Smooth muscle cell (in vitro differentiated cells): ENCODE data around the gene DIAPH2. TPM values are rescaled to one million over a fixed set of nuclear protein-coding genes. Genes with fewer than 3 reads are reported as not detected.
"Not testable (repeated sequence)": the region's sequence is repeated elsewhere in the genome, so short reads cannot be mapped to it uniquely, and the experiment has no call there.

Source experiments
- DNase-seq: peaks from one replicate; lab custom pipeline; 2025; ENCODE audit not compliant: unreplicated experiment; lab: John Stamatoyannopoulos, UW
- H2AFZ ChIP-seq: fragments of 200-600 bp; sonication (generic); 2 replicates; pipeline ENCODE4 v1.6.0; 2016; ENCODE audit warnings: antibody characterized with exemption, low read depth, mild to moderate bottlenecking
- H3F3A ChIP-seq: fragments of 200-600 bp; sonication (generic); 2 replicates; pipeline ENCODE4 v1.6.0; 2017; ENCODE audit warnings: antibody characterized with exemption, low read depth
- H3K27ac ChIP-seq: fragments of 200-600 bp; sonication (generic); 2 replicates; pipeline ENCODE4 v1.5.1; 2016; ENCODE audit warnings: low read depth, mild to moderate bottlenecking
- H3K27me3 ChIP-seq: fragments of 200-600 bp; sonication (generic); 2 replicates; pipeline ENCODE4 v1.6.1; 2016; ENCODE audit warnings: low read depth, mild to moderate bottlenecking
- H3K36me3 ChIP-seq: fragments of 200-600 bp; sonication (generic); 2 replicates; pipeline ENCODE4 v1.5.1; 2016; ENCODE audit warnings: low read depth
- H3K4me1 ChIP-seq: fragments of 200-600 bp; sonication (generic); 2 replicates; pipeline ENCODE4 v1.5.1; 2016; ENCODE audit warnings: low read depth
- H3K4me2 ChIP-seq: fragments of 200-600 bp; sonication (generic); 2 replicates; pipeline ENCODE4 v1.6.0; 2016; ENCODE audit warnings: mild to moderate bottlenecking
- H3K4me3 ChIP-seq: fragments of 200-600 bp; sonication (generic); 2 replicates; pipeline ENCODE4 v1.5.1; 2016; ENCODE audit warnings: mild to moderate bottlenecking
- H3K79me2 ChIP-seq: fragments of 200-600 bp; sonication (generic); 2 replicates; pipeline ENCODE4 v1.6.0; 2016; ENCODE audit warnings: low read depth, mild to moderate bottlenecking
- H3K9ac ChIP-seq: fragments of 200-600 bp; sonication (generic); 2 replicates; pipeline ENCODE4 v1.6.0; 2016; ENCODE audit warnings: low read depth
- H3K9me3 ChIP-seq: fragments of 200-600 bp; sonication (generic); replicated peaks from 2 replicates; pipeline ENCODE4 v1.5.1; 2016; ENCODE audit warnings: low read depth
- H4K20me1 ChIP-seq: fragments of 200-600 bp; sonication (generic); 2 replicates; pipeline ENCODE4 v1.6.0; 2016; ENCODE audit warnings: low read depth
- CTCF ChIP-seq: fragments of 200-600 bp; sonication (generic); IDR thresholded peaks from 2 replicates; pipeline ENCODE4 v1.5.1; 2017; ENCODE audit warnings: borderline replicate concordance, mild to moderate bottlenecking, antibody characterized with exemption; ENCODE audit not compliant: insufficient read depth, poor library complexity, severe bottlenecking
- WGBS: methylation state at CpG from one replicate; pipeline ENCODE4 v1.1.7; 2016; ENCODE audit warnings: low lambda C conversion rate; 5-methylcytosine and 5-hydroxymethylcytosine counted together
- polyA plus RNA-seq: library from polyadenylated mRNA; unstranded; fragments of >200 nt; fragmentation: Nextera tagmentation; extraction: Ambion mirVana; gene quantifications from 2 replicates; pipeline ENCODE4 v1.2.1, GENCODE V29; 2016
- total RNA-seq: library from RNA; depleted of rRNA; stranded (reverse); fragments of >200 nt; gene quantifications from 2 replicates; pipeline ENCODE4 v1.2.3, GENCODE V29; 2014

The DIAPH2 gene
- total and polyA plus RNA-seq, 2 experiments from 2014 or later, result 12.8 to 19.9 TPM

GRCh38 chrX:96846841-96847240 is 162.2 kb downstream of the DIAPH2 start:
- no peak for TF ChIP-seq CTCF
- no peak overlapping the region for H2AFZ ChIP-seq

GRCh38 chrX:96859422-96859821 is 174.8 kb downstream of the DIAPH2 start:
- not testable (repeated sequence) for H3K4me1 ChIP-seq, H2AFZ ChIP-seq, H3K36me3 ChIP-seq, H3K9me3 ChIP-seq, H3K9ac ChIP-seq, H3K27me3 ChIP-seq, H3K79me2 ChIP-seq, H3F3A ChIP-seq, H3K4me2 ChIP-seq, H4K20me1 ChIP-seq, H3K27ac ChIP-seq, DNase-seq, H3K4me3 ChIP-seq
- 100% methylated on average over 4 of the region's 4 CpGs for WGBS

More at GRCh38 chrX:96846841-96847240, 162.2 kb downstream of the DIAPH2 start:
- Histone ChIP-seq H4K20me1 (no peaks in the 10 kb centered on the region), H3K27me3 (no peaks in the 10 kb centered on the region), H3K4me2 (no peak overlapping the region), H3K27ac (no peak overlapping the region), H3K36me3 (no peaks in the 10 kb centered on the region), H3K4me1 (no peaks in the 10 kb centered on the region), H3K9ac (no peak overlapping the region), H3K9me3 (no peaks in the 10 kb centered on the region), H3F3A (no peaks in the 10 kb centered on the region), H3K4me3 (no peak overlapping the region), H3K79me2 (no peaks in the 10 kb centered on the region)
- DNase-seq, result no peak
- 84% methylated on average over 1 of the region's 1 CpG for WGBS

GRCh38 chrX:96861218-96861617 is 176.6 kb downstream of the DIAPH2 start:
- no peaks in the 10 kb centered on the region for H4K20me1 ChIP-seq
- WGBS, result 97% methylated on average over 3 of the region's 3 CpGs
- no peaks in the 10 kb centered on the region for H3K79me2 ChIP-seq

GRCh38 chrX:96861661-96862060 is 177.0 kb downstream of the DIAPH2 start:
- Histone ChIP-seq H3K36me3 (no peaks in the 10 kb centered on the region), H3K4me3 (no peak overlapping the region), H4K20me1 (no peaks in the 10 kb centered on the region), H3K79me2 (no peaks in the 10 kb centered on the region), H3K4me1 (no peaks in the 10 kb centered on the region), H3K27me3 (no peaks in the 10 kb centered on the region), H3K9me3 (no peaks in the 10 kb centered on the region), H3K4me2 (no peak overlapping the region), H3F3A (no peaks in the 10 kb centered on the region), H3K27ac (no peak overlapping the region), H3K9ac (no peak overlapping the region), H2AFZ (no peak overlapping the region)
- DNase-seq, result no peak
- no peak for TF ChIP-seq CTCF
- WGBS, result 96% methylated on average over 4 of the region's 4 CpGs

More at GRCh38 chrX:96861218-96861617, 176.6 kb downstream of the DIAPH2 start:
- H3K9me3 ChIP-seq, result no peaks in the 10 kb centered on the region
- H3K27me3 ChIP-seq, result no peaks in the 10 kb centered on the region
- H3K36me3 ChIP-seq, result no peaks in the 10 kb centered on the region
- no peak overlapping the region for H2AFZ ChIP-seq
- no peak for TF ChIP-seq CTCF
- no peaks in the 10 kb centered on the region for H3K4me1 ChIP-seq
- H3K27ac ChIP-seq, result no peak overlapping the region
- no peaks in the 10 kb centered on the region for H3F3A ChIP-seq
- H3K4me2 ChIP-seq, result no peak overlapping the region
- H3K4me3 ChIP-seq, result no peak overlapping the region
- H3K9ac ChIP-seq, result no peak overlapping the region
- no peak for DNase-seq
